22Rv1 (cell line): ENCODE measurements around the gene ART4.

Source experiments
- H3K27ac ChIP-seq: fragments of 450-650 bp; 2 replicates; pipeline ENCODE4 v1.5.1; 2017
- CTCF ChIP-seq: fragments of 450-650 bp; IDR thresholded peaks from 2 replicates; pipeline ENCODE4 v1.5.1; 2017; ENCODE audit warnings: mild to moderate bottlenecking
- ZFX ChIP-seq: fragments of 450-650 bp; IDR thresholded peaks from 2 replicates; pipeline ENCODE4 v1.6.1; 2017; ENCODE audit warnings: antibody characterized with exemption, borderline replicate concordance

Gene ART4

GRCh38 chr12:14802247-14802646 is 41.1 kb downstream of the ART4 start:
- TF ChIP-seq CTCF (no peak), ZFX (no peak)
- peak overlapping the region; percentile 80 for H3K27ac ChIP-seq

DNA sequence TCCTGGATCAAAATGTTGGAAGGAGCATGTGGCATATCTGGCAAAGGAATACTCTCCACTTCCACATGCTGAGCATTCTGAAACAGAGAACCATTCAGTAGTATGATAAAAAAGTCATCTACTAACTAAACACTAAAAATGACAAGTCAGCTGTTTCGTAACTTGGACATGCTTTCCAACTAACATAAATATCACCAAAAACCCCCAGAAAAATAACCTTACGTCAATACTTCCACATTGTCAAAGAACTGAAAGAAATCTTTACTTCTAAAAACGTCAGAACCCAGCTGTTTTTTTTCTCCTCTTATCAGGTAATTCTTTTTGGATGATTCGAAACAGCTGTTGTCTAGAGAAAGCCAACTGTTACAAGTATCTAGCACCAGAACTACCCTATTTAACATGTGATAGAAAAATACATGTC is 48.3 kb downstream of the ART4 start:
- no peak overlapping the region for H3K27ac ChIP-seq
- TF ChIP-seq CTCF: no peak

- TF ChIP-seq ZFX (no peak), CTCF (no peak)
- no peak overlapping the region for H3K27ac ChIP-seq
These were observed 57.8 kb downstream of the ART4 start for GRCh38 chr12:14785568-14785967.

- no peak overlapping the region for H3K27ac ChIP-seq
- TF ChIP-seq CTCF (no peak), ZFX (no peak)
These were observed 58.9 kb downstream of the ART4 start for GRCh38 chr12:14784471-14784870.

DNA sequence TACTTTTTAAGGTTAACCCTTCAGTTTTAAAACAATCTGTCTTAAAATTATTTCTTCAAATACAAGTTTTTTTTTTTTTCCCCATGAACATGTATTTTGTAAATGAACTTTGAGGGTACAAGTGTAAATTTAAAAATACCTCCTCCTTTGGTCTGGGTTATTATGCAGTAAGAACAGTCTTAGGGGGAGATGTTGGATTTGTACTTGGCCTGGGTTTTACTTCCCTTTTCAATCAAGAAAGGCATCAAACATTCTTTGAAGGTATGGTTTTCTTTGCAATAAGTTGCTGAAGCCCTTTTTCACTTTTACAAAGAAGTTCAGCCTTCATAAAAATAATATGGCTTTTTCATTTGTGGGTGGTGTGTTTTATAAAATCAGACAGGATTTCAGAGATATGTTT is 60.6 kb downstream of the ART4 start:
- H3K27ac ChIP-seq: no peak overlapping the region

DNA sequence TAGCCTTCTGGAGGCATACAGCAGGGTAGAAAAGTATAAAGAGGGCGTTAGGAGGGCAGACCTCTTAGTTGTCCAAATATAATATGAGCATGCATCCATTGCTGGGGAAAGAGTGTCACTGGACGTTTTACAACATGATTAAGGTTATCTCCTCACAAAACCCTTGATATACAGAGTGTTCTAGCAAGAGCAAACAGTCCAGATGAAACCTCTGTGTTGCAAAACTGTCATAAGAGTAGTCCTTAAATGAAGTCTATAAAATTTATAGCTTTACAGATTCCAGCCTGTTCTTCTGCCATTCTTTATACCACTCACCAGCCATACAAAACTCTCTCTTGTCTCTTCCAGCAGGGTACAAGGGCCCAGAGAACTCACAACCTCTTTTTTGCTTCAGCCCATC is 61.8 kb downstream of the ART4 start:
- no peak for TF ChIP-seq ZFX
- no peak for TF ChIP-seq CTCF

More for the DNA sequence above, 60.6 kb downstream of the ART4 start:
- TF ChIP-seq ZFX (no peak), CTCF (no peak)

GRCh38 chr12:14780859-14781258 is 62.5 kb downstream of the ART4 start:
- TF ChIP-seq CTCF (no peak), ZFX (no peak)
- no peak overlapping the region for H3K27ac ChIP-seq

More for the DNA sequence above, 61.8 kb downstream of the ART4 start:
- no peak overlapping the region for H3K27ac ChIP-seq
